Astrocyte of the cerebellum (primary cell): ENCODE measurements around the gene COG2.

Source experiments
- DNase-seq: peaks from one replicate; pipeline ENCODE4 v3.0.0-alpha.2; 2011; ENCODE audit warnings: low read depth
- H3K4me3 ChIP-seq: 2 replicates; pipeline ENCODE4 v1.5.1; 2011; ENCODE audit warnings: mild to moderate bottlenecking, low read depth, low read length, moderate library complexity
- CTCF ChIP-seq: IDR thresholded peaks from 2 replicates; pipeline ENCODE4 v1.5.1; 2012; ENCODE audit warnings: low read length, low read depth, moderate library complexity, mild to moderate bottlenecking; ENCODE audit errors: missing control alignments
- in situ Hi-C: cut with HindIII; loops from 2 replicates; pipeline ENCODE4 v1.10.0; 2017; ENCODE audit warnings: low sequenced_read_pairs

Gene COG2

GRCh38 chr1:230633469-230633868, 8.8 kb upstream of the COG2 start:
- no peak overlapping the region for H3K4me3 ChIP-seq
- in situ Hi-C loops, result no loop called here
- DNase-seq, result no peak
- TF ChIP-seq CTCF, result no peak

- in situ Hi-C loops, result no loop called here
- no peak overlapping the region for H3K4me3 ChIP-seq
- TF ChIP-seq CTCF, result no peak
- DNase-seq, result no peak
Observed at GRCh38 chr1:230634384-230634783, 7.9 kb upstream of the COG2 start.

GRCh38 chr1:230636575-230637148, 5.6 kb upstream of the COG2 start:
- in situ Hi-C loops, result no loop called here
- DNase-seq, result no peak

GRCh38 chr1:230639714-230640209, 2.5 kb upstream of the COG2 start:
- no peak for TF ChIP-seq CTCF
- in situ Hi-C loops, result no loop called here
- no peak for DNase-seq
- no peak overlapping the region for H3K4me3 ChIP-seq

More at GRCh38 chr1:230636575-230637148, 5.6 kb upstream of the COG2 start:
- no peak for TF ChIP-seq CTCF
- H3K4me3 ChIP-seq, result no peak overlapping the region

GRCh38 chr1:230641346-230641745, 935 bp upstream of the COG2 start:
- no peak for DNase-seq
- in situ Hi-C loops, result no loop called here
- no peak for TF ChIP-seq CTCF
- H3K4me3 ChIP-seq, result no peak overlapping the region

- in situ Hi-C loops, result no loop called here
- DNase-seq, result no peak
- TF ChIP-seq CTCF, result no peak
- peak overlapping the region; percentile 83 for H3K4me3 ChIP-seq
Observed at GRCh38 chr1:230641900-230642262, 400 bp upstream of the COG2 start.
